ENCODE measurements around the gene SPDYE9. TPM values are rescaled to one million over a fixed set of nuclear protein-coding genes. Genes with fewer than 3 reads are reported as not detected.
A peak's percentile ranks its signal among the peaks of the same experiment; 100 is the strongest.
"Not testable (repeated sequence)": the region's sequence is repeated elsewhere in the genome, so short reads cannot be mapped to it uniquely, and the experiment has no call there.

SPDYE9 gene
- total RNA-seq (not detected), polyA plus RNA-seq (not detected)
- long read RNA-seq, donor 1: 0 reads
- long read RNA-seq, donor 2: 0 reads
- long read RNA-seq, donor 3: 0 reads

GRCh38 chr7:73085938-73086337, at the start of gene SPDYE9:
Gene SPDYE9, minus strand, starts transcription at chr7:73086038. Its CDS starts 1,800 bp downstream, at chr7:73084238.
- intact Hi-C loops (cut with DNase I); H3K4me3 ChIP-seq; ATAC-seq; H3K36me3 ChIP-seq; H3K27me3 ChIP-seq; H3K27ac ChIP-seq; H3K9me3 ChIP-seq; H3K4me1 ChIP-seq; DNase-seq: not testable (repeated sequence)
- no CpG with 5 or more reads among the region's 8 CpGs for WGBS, 4 donors

GRCh38 chr7:73134866-73135265, 49.0 kb upstream of the SPDYE9 start:
- DNase-seq; intact Hi-C loops (cut with DNase I): not testable (repeated sequence)
- ATAC-seq: peak in 3 of 4 donors; percentile 24 to 61 (median 34)

GRCh38 chr7:73132651-73133217, 46.9 kb upstream of the SPDYE9 start:
- H3K4me1 ChIP-seq; DNase-seq; H3K27ac ChIP-seq; H3K4me3 ChIP-seq; intact Hi-C loops (cut with DNase I); H3K9me3 ChIP-seq; H3K27me3 ChIP-seq; H3K36me3 ChIP-seq: not testable (repeated sequence)
- 84 to 94% methylated on average over 3 of the region's 7 CpGs; no CpG with 5 or more reads in 2 of the 4 donors for WGBS, 4 donors
- peak in 1 of 4 donors; percentile 28 for ATAC-seq

More at GRCh38 chr7:73134866-73135265, 49.0 kb upstream of the SPDYE9 start:
- H3K36me3 ChIP-seq, H3K4me1 ChIP-seq, H3K4me3 ChIP-seq, H3K9me3 ChIP-seq, H3K27me3 ChIP-seq, H3K27ac ChIP-seq: not testable (repeated sequence)
- no CpG with 5 or more reads among the region's 2 CpGs for WGBS, 4 donors

- WGBS, 4 donors: no CpG with 5 or more reads among the region's 2 CpGs
- intact Hi-C loops (cut with DNase I); H3K27me3 ChIP-seq; H3K9me3 ChIP-seq; ATAC-seq; H3K4me1 ChIP-seq; DNase-seq; H3K4me3 ChIP-seq; H3K36me3 ChIP-seq; H3K27ac ChIP-seq: not testable (repeated sequence)
Observed at GRCh38 chr7:73130612-73131011, 44.8 kb upstream of the SPDYE9 start.

- H3K27ac ChIP-seq; H3K27me3 ChIP-seq; H3K4me3 ChIP-seq; H3K4me1 ChIP-seq; H3K36me3 ChIP-seq; DNase-seq; H3K9me3 ChIP-seq; intact Hi-C loops (cut with DNase I): not testable (repeated sequence)
- no CpG with 5 or more reads among the region's 1 CpG for WGBS, 4 donors
- peak; percentile 39 to 72 (median 68) for ATAC-seq
Observed at GRCh38 chr7:73124126-73124525, 38.3 kb upstream of the SPDYE9 start.

GRCh38 chr7:73122778-73123447, 37.1 kb upstream of the SPDYE9 start:
- intact Hi-C loops (cut with DNase I); H3K9me3 ChIP-seq; H3K36me3 ChIP-seq; H3K27ac ChIP-seq; H3K4me1 ChIP-seq; H3K27me3 ChIP-seq; H3K4me3 ChIP-seq: not testable (repeated sequence)
- DNase-seq (peak in 1 of 5 donors; percentile 9), ATAC-seq (peak in 2 of 4 donors; percentile 16 to 17)
- 77 to 84% (median 81%) methylated on average over 1 to 3 of the region's 4 CpGs for WGBS, 4 donors

GRCh38 chr7:73118155-73118554, 32.3 kb upstream of the SPDYE9 start:
- H3K27ac ChIP-seq; H3K27me3 ChIP-seq; DNase-seq; ATAC-seq; H3K4me3 ChIP-seq; H3K36me3 ChIP-seq; intact Hi-C loops (cut with DNase I); H3K4me1 ChIP-seq; H3K9me3 ChIP-seq: not testable (repeated sequence)
- no CpG with 5 or more reads among the region's 1 CpG for WGBS, 4 donors

GRCh38 chr7:73057811-73058210, 28.0 kb downstream of the SPDYE9 start, which contains the start of gene SPDYE11:
Gene SPDYE11, minus strand, starts transcription at chr7:73057911. Its CDS starts 1,800 bp downstream, at chr7:73056111.
- intact Hi-C loops (cut with DNase I); H3K27me3 ChIP-seq; H3K9me3 ChIP-seq; H3K36me3 ChIP-seq; H3K27ac ChIP-seq; DNase-seq; H3K4me3 ChIP-seq; H3K4me1 ChIP-seq; ATAC-seq: not testable (repeated sequence)
- no CpG with 5 or more reads among the region's 8 CpGs for WGBS, 4 donors

GRCh38 chr7:73029666-73030065, 56.2 kb downstream of the SPDYE9 start, which contains the start of gene SPDYE8:
Gene SPDYE8, minus strand, starts transcription at chr7:73029766. Its CDS starts 1,800 bp downstream, at chr7:73027966.
- H3K4me3 ChIP-seq; H3K9me3 ChIP-seq; H3K27me3 ChIP-seq; DNase-seq; intact Hi-C loops (cut with DNase I); H3K36me3 ChIP-seq; ATAC-seq; H3K27ac ChIP-seq; H3K4me1 ChIP-seq: not testable (repeated sequence)
- no CpG with 5 or more reads among the region's 8 CpGs for WGBS, 4 donors
